Iris pigment epithelial cell (primary cell): Measurements from ENCODE around the gene STAT6.

ENCODE experiments used
- DNase-seq: peaks from one replicate; pipeline ENCODE4 v3.0.0-alpha.2; 2011; ENCODE audit warnings: low read depth

The STAT6 gene

DNA sequence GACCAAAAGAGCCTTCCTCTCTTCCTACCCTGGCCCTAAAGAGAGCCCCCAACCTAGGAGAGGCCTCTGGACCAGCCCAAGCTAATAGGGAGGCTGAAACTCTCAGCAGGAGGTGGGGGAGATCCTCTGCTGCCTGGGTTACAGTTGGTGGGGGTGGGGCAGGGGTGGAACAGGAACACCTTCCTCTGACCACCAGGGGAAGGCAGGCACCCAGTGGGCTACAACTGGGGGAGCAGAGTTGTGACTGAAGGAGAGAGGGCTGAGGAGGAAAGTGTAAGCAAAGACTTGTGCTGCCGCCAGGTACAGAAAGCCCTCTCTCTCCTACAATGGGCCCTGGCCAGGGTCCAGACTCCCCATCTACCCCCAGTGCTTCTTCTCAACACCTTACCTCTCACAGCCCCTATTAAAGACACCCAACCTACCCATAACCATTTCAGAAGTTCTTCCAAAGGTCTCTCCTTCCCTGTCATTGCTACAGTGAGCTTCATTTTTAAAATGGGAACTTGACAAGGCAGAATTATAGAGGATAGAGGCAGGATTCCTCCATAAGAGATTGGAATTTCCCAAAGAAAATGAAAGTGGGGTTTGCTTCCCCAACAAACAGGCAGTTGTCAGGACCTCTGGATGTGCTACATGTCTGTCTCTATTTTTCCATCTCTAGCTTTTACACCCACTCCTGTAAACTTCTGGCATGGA lies 62.6 kb downstream of the STAT6 start:
- no peak for DNase-seq

DNA sequence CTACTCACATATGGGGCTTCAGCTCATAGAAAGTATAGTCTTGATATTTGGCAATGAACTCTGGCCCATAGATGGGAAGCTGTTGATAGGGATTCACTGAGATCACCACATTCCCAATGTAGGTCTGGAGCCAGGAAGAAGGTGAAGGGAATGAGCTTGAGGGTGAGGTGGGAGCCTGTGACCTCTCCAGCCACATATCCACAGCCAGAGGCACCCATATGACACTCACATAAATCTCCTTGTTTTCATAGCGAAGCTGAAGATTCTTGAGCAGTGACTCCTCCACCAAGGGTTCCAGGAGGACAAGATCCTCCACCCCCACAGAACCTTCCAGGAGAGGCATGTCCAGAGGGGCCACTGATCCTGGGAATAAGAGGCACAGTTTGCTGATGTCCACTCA lies 63.2 kb downstream of the STAT6 start:
- no peak for DNase-seq

DNA sequence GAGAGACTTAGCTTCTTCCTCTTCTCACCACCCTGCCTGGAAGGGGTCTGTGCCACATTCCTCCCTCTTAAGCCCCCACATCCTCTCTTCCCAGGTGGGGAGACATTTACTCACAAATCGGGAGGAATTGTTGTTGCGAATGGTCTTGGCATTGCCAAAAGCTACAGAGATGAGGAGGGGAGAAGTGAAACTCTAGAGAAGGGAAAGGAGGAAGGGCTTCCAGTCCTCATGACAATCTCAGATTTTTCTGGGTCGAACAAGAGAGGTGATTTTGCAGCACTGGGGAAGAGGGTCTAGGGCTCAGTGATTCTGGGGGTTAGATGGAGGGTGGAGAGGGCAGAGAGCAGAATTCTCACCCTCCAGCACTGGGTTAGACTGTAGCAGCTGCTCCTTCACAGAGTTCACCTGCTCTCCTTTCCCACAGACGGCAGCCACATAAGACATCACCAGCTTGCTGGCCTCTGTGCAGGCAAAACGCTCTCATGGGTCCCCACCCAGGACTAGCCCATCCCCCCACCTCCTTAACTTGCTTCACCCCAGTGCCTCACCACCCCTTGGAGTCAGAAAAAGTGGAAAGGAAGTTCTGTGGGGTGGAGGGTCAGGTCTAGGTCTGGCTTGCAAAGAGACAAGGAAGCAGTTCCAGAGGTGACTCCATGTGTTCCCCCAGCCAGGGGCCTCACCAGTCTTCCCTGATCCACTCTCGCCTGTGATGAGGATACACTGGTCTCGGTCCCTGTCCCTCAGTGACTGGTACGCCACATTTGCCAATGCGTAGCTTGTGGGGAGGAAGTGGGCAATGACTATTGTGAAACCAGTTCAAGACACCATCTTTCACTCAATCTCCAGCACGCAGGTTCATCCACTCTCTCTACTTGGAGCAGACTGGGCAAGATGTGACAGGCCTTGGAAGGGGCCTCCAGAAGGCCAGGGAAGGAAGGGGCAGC lies 63.9 kb downstream of the STAT6 start:
- DNase-seq: no peak

DNA sequence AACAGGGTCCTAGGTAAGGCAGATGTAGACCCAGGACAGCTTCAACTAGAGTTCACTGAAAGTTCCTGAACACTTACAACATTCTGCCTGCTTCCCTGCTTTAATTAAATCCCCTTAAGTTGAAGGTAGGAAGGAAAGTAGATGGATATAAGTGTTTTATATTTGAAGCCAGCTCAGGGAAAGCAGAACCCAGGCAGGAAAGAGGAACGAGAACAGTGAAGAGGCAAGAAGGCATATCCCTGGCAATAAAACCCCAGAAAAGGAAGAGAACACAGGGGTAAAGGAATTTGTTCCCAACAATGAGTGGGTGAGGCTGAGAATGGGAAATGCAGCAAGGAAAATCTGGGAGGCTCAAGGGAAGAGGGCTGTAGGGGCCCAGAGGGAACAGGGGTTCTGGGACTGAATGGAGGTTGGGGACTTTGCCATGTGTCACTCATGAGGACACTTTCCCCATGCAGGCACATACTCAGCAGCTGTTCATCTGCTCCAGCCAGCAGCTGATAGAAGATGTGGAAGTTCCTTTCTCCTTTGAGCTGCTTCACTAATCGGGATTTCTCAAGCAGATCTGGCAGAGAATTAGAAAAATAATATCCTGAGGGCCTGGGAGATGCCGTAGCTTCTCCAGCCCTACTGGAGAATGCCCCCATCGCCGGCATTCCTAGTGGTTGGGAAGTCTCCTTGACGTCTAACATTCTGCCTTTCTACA lies 64.9 kb downstream of the STAT6 start:
- no peak for DNase-seq
